ENCODE data around the gene MSRB3. TPM values are rescaled to one million over a fixed set of nuclear protein-coding genes. Genes with fewer than 3 reads are reported as not detected.
"Not testable (repeated sequence)": the region's sequence is repeated elsewhere in the genome, so short reads cannot be mapped to it uniquely, and the experiment has no call there.

Gene MSRB3
- total RNA-seq, 1 donor from 2014 or later: 18.3 TPM

GRCh38 chr12:65277994-65278575 lies 398 bp upstream of the MSRB3 start:
- Histone ChIP-seq H3K36me3 (ENCODE audit: control insufficient read depth, insufficient read depth, low read length) (no peaks in the 10 kb centered on the region), H3K27me3 (ENCODE audit: control insufficient read depth, insufficient read depth, low read length) (no peaks in the 10 kb centered on the region), H3K4me3 (ENCODE audit: low read depth, low read length) (peak overlapping the region; percentile 97)
- TF ChIP-seq CTCF (IDR thresholded peaks at IDR 0.05; ENCODE audit: insufficient read depth, low read length, poor library complexity, severe bottlenecking): no peak
- no peak for DNase-seq (ENCODE audit: low read depth)

- Histone ChIP-seq H3K36me3 (ENCODE audit: control insufficient read depth, insufficient read depth, low read length) (no peaks in the 10 kb centered on the region), H3K4me3 (ENCODE audit: low read depth, low read length) (peak overlapping the region; percentile 97), H3K27me3 (ENCODE audit: control insufficient read depth, insufficient read depth, low read length) (no peaks in the 10 kb centered on the region)
- no peak for DNase-seq (ENCODE audit: low read depth)
- TF ChIP-seq CTCF (IDR thresholded peaks at IDR 0.05; ENCODE audit: insufficient read depth, low read length, poor library complexity, severe bottlenecking): no peak
Measured at GRCh38 chr12:65279369-65280112, 1.1 kb downstream of the MSRB3 start.

GRCh38 chr12:65280306-65280705 lies 1.8 kb downstream of the MSRB3 start:
- no peak overlapping the region for H3K4me3 ChIP-seq (ENCODE audit: low read depth, low read length)
- no peak for TF ChIP-seq CTCF (IDR thresholded peaks at IDR 0.05; ENCODE audit: insufficient read depth, low read length, poor library complexity, severe bottlenecking)
- no peaks in the 10 kb centered on the region for H3K27me3 ChIP-seq (ENCODE audit: control insufficient read depth, insufficient read depth, low read length)
- no peaks in the 10 kb centered on the region for H3K36me3 ChIP-seq (ENCODE audit: control insufficient read depth, insufficient read depth, low read length)
- DNase-seq (ENCODE audit: low read depth): no peak

GRCh38 chr12:65282840-65283239 lies 4.4 kb downstream of the MSRB3 start:
- DNase-seq (ENCODE audit: low read depth): no peak
- no peak for TF ChIP-seq CTCF (IDR thresholded peaks at IDR 0.05; ENCODE audit: insufficient read depth, low read length, poor library complexity, severe bottlenecking)
- no peaks in the 10 kb centered on the region for H3K27me3 ChIP-seq (ENCODE audit: control insufficient read depth, insufficient read depth, low read length)
- H3K4me3 ChIP-seq (ENCODE audit: low read depth, low read length): no peak overlapping the region
- no peaks in the 10 kb centered on the region for H3K36me3 ChIP-seq (ENCODE audit: control insufficient read depth, insufficient read depth, low read length)

GRCh38 chr12:65285532-65285931 lies 7.0 kb downstream of the MSRB3 start:
- not testable (repeated sequence) for H3K27me3 ChIP-seq (ENCODE audit: control insufficient read depth, insufficient read depth, low read length); DNase-seq (ENCODE audit: low read depth); H3K4me3 ChIP-seq (ENCODE audit: low read depth, low read length); H3K36me3 ChIP-seq (ENCODE audit: control insufficient read depth, insufficient read depth, low read length)

GRCh38 chr12:65287426-65287825 lies 8.9 kb downstream of the MSRB3 start:
- Histone ChIP-seq H3K27me3 (ENCODE audit: control insufficient read depth, insufficient read depth, low read length) (no peaks in the 10 kb centered on the region), H3K4me3 (ENCODE audit: low read depth, low read length) (no peak overlapping the region), H3K36me3 (ENCODE audit: control insufficient read depth, insufficient read depth, low read length) (no peaks in the 10 kb centered on the region)
- DNase-seq (ENCODE audit: low read depth): no peak
- TF ChIP-seq CTCF (IDR thresholded peaks at IDR 0.05; ENCODE audit: insufficient read depth, low read length, poor library complexity, severe bottlenecking): no peak

Data from kidney epithelial cell (primary cell).